Measurements from ENCODE around the gene SPEF1.
A peak's percentile ranks its signal among the peaks of the same experiment; 100 is the strongest.

- TF ChIP-seq EZH2 (IDR thresholded peaks at IDR 0.05; ENCODE audit: borderline replicate concordance, low read length) (no peak), CTCF (IDR thresholded peaks at IDR 0.05; ENCODE audit: low read length) (peak; percentile 76)
These were observed 12.7 kb downstream of the SPEF1 start for GRCh38 chr20:3768342-3769130.
